Nephron (organoid): ENCODE data around the gene DENND4C.
"Not testable (repeated sequence)": the region's sequence is repeated elsewhere in the genome, so short reads cannot be mapped to it uniquely, and the experiment has no call there.

Experiments used
- H3K27ac Mint-ChIP-seq, 3 experiments: 2 replicates each; pipeline ENCODE4 v1.8.0; 2020; ENCODE audit warnings: mixed read lengths in 3 of 3, mild to moderate bottlenecking in 2 of 3, moderate library complexity in 1 of 3
- H3K27me3 Mint-ChIP-seq: 2 replicates; pipeline ENCODE4 v1.8.0; 2021; ENCODE audit warnings: low read depth, mild to moderate bottlenecking, moderate library complexity, mixed read lengths
- H3K36me3 Mint-ChIP-seq: 2 replicates; pipeline ENCODE4 v1.8.0; 2020; ENCODE audit warnings: low read depth, mixed read lengths
- H3K4me1 Mint-ChIP-seq: 2 replicates; pipeline ENCODE4 v1.8.0; 2020; ENCODE audit warnings: mixed read lengths
- H3K4me3 Mint-ChIP-seq, 3 experiments: 2 replicates each; pipeline ENCODE4 v1.8.0; 2020; ENCODE audit warnings: mild to moderate bottlenecking in 3 of 3, mixed read lengths in 3 of 3, moderate library complexity in 2 of 3
- H3K9me3 Mint-ChIP-seq: 2 replicates; pipeline ENCODE4 v1.8.0; 2020; ENCODE audit warnings: mixed read lengths
- CTCF ChIP-seq, 3 experiments: fragments of 200-600 bp; sonication (generic); IDR thresholded peaks; one replicate each; pipeline ENCODE4 v1.5.0; 2021; ENCODE audit warnings: antibody characterized with exemption in 3 of 3; ENCODE audit not compliant: unreplicated experiment in 3 of 3

DENND4C gene

GRCh38 chr9:19252174-19252884 lies 21.8 kb downstream of the DENND4C start:
- H3K9me3 Mint-ChIP-seq = no peaks in the 10 kb centered on the region
- peaks cover 15% of the 10 kb centered on the region for H3K36me3 Mint-ChIP-seq
- peaks cover 12% of the 10 kb centered on the region for H3K4me1 Mint-ChIP-seq
- H3K4me3 Mint-ChIP-seq = no peak overlapping the region
- H3K27ac Mint-ChIP-seq = peak overlapping the region in 2 of 3 experiments; percentile 19 to 65
- H3K27me3 Mint-ChIP-seq = no peaks in the 10 kb centered on the region
- TF ChIP-seq CTCF (IDR thresholded peaks at IDR 0.05; ENCODE audit: unreplicated experiment in 3 of 3) = no peak

DNA sequence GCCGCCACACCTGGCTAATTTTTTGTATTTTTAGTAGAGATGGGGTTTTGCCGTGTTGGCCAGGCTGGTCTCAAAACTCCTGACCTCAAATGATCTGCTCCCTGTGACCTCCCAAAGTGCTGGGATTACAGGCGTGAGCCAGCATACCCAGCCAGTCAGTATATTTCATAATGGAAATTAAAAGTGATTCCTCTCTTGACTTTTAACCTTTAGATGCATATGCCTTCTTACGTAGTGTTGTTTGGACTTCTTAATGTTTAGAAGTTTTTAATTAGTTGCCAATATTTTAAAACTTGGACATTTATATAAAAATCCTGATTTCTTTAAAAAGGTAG lies 22.4 kb downstream of the DENND4C start:
- Mint-ChIP-seq H3K27ac (peak overlapping the region in 1 of 3 experiments; percentile 45), H3K9me3 (no peaks in the 10 kb centered on the region), H3K36me3 (peaks cover 15% of the 10 kb centered on the region), H3K4me1 (peaks cover 12% of the 10 kb centered on the region), H3K4me3 (no peak overlapping the region), H3K27me3 (no peaks in the 10 kb centered on the region)
- no peak for TF ChIP-seq CTCF (IDR thresholded peaks at IDR 0.05; ENCODE audit: unreplicated experiment in 3 of 3)

DNA sequence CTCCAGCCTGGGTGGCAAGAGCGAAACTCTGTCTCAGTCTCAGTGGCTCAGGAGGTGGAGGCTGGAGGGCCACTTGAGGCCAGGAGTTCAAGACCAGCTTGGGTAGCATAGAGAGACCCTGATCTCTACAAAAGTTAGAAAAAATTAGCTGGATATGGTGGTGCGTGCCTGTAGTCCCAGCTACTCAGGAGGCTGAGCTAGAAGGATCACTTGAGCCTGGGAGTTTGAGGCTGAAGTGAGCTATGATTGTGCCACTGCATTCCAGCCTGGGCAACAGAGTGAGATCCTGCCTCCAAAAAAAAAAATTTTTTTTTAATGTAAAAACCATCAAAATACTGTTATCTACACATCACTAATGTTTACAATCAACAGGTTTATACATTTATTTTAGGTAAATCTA lies 24.6 kb downstream of the DENND4C start:
- peaks cover 20% of the 10 kb centered on the region for H3K36me3 Mint-ChIP-seq
- H3K4me1 Mint-ChIP-seq = peaks cover 12% of the 10 kb centered on the region
- H3K27me3 Mint-ChIP-seq = no peaks in the 10 kb centered on the region
- H3K9me3 Mint-ChIP-seq = no peaks in the 10 kb centered on the region
- no peak overlapping the region for H3K4me3 Mint-ChIP-seq
- TF ChIP-seq CTCF (IDR thresholded peaks at IDR 0.05; ENCODE audit: unreplicated experiment in 3 of 3) = no peak
- no peak overlapping the region for H3K27ac Mint-ChIP-seq

DNA sequence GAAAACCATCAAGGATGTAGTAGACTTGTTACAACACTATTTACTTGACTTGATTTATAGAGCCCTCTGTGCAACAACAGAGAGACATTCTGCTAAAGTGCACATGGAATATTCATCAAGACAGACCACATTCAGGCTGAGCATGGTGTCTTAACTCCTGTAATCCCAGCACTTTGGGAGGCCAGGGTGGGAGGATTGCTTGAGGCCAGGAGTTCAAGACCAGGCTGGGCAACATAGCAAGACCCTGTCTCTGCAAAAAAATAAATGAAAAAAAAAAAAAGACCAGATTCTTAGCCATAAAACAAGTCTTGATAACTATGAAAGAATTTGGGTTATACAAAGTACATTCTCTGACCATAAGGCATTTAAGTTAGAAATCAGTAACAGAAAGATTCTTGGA lies 25.3 kb downstream of the DENND4C start:
- Mint-ChIP-seq H3K4me3 (no peak overlapping the region), H3K27ac (no peak overlapping the region), H3K36me3 (peaks cover 13% of the 10 kb centered on the region), H3K9me3 (no peaks in the 10 kb centered on the region), H3K27me3 (no peaks in the 10 kb centered on the region), H3K4me1 (peaks cover 12% of the 10 kb centered on the region)
- no peak for TF ChIP-seq CTCF (IDR thresholded peaks at IDR 0.05; ENCODE audit: unreplicated experiment in 3 of 3)

DNA sequence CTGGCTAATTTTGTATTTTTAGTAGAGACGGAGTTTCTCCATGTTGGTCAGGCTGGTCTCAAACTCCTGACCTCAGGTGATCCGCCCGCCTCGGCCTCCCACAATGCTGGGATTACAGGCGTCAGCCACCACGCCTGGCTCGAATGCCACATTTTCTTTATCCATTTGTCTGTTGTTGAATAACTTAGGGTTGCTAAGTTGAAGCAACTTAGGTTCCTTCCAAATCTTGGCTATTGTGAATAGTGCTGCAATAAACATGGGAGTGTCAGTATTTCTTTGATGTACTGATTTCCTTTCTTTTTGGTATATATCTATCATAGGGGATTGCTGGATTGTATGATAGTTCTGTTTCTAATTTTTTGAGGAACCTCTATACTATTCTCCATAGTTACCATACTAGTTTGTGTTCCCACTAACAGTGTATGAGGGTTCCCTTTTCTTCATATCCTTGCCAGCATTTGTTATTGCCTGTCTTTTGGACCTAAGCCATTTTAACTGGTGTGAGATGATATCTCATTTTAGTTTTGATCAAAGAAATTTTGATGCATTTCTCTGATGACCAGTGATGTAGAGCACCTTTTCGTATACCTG lies 29.3 kb downstream of the DENND4C start:
- H3K27ac Mint-ChIP-seq, H3K27me3 Mint-ChIP-seq, H3K9me3 Mint-ChIP-seq, H3K4me3 Mint-ChIP-seq, H3K4me1 Mint-ChIP-seq: not testable (repeated sequence)
- H3K36me3 Mint-ChIP-seq = peaks cover 15% of the 10 kb centered on the region

DNA sequence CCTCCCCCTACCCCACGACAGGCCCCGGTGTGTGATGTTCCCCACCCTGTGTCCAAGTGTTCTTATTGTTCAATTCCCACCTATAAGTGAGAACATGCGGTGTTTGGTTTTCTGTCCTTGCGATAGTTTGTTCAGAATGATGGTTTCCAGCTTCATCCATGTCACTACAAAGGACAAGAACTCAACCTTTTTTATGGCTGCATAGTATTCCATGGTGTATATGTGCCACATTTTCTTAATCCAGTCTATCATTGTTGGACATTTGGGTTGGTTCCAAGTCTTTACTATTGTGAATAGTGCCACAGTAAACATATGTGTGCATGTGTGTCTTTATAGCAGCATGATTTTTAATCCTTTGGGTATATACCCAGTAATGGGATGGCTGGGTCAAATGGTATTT lies 35.1 kb downstream of the DENND4C start:
- peaks cover 35% of the 10 kb centered on the region for H3K9me3 Mint-ChIP-seq
- not testable (repeated sequence) for H3K4me1 Mint-ChIP-seq, H3K27me3 Mint-ChIP-seq, H3K4me3 Mint-ChIP-seq, H3K27ac Mint-ChIP-seq
- H3K36me3 Mint-ChIP-seq = peaks cover 55% of the 10 kb centered on the region

GRCh38 chr9:19266778-19267384 lies 36.4 kb downstream of the DENND4C start:
- H3K9me3 Mint-ChIP-seq = peaks cover 37% of the 10 kb centered on the region
- not testable (repeated sequence) for H3K4me3 Mint-ChIP-seq, H3K27me3 Mint-ChIP-seq, H3K27ac Mint-ChIP-seq, H3K4me1 Mint-ChIP-seq
- H3K36me3 Mint-ChIP-seq = peaks cover 65% of the 10 kb centered on the region
